WTC11 (cell line): ENCODE measurements around the gene CDPF1. TPM values are rescaled to one million over a fixed set of nuclear protein-coding genes. Genes with fewer than 3 reads are reported as not detected.

Experiments
- ATAC-seq: fragments of 200-7000 bp; cut with Tn5 transposase; 2 replicates; pipeline ENCODE4 v1.10.0; 2021; ENCODE audit warnings: mild to moderate bottlenecking, moderate library complexity
- Bru-seq: library from RNA; stranded (reverse); fragments of 400-500 nt; gene quantifications from one replicate; lab custom pipeline; 2021; lab: Mats Ljungman, UMichigan
- CTCF ChIA-PET: fragments of 300-600 bp; sonication (Branson Sonifier 250); formaldehyde crosslinking; loops from one replicate; lab custom pipeline; 2021; ENCODE audit warnings: antibody characterized with exemption; lab: Charles Lee
- POLR2A ChIA-PET: fragments of 350-600 bp; sonication (Branson Sonifier 250); formaldehyde crosslinking; loops from one replicate; lab custom pipeline; 2021; ENCODE audit warnings: antibody characterized with exemption; lab: Charles Lee
- DNase-seq: peaks from one replicate; pipeline ENCODE4 v3.0.0; 2021; ENCODE audit warnings: low spot score
- H3K27ac Mint-ChIP-seq: 2 replicates; pipeline ENCODE4 v1.8.0; 2021; ENCODE audit warnings: mixed read lengths
- H3K27me3 Mint-ChIP-seq: 2 replicates; pipeline ENCODE4 v1.8.0; 2021; ENCODE audit warnings: low read depth, mild to moderate bottlenecking, moderate library complexity, mixed read lengths
- H3K36me3 Mint-ChIP-seq: 2 replicates; pipeline ENCODE4 v1.8.0; 2021; ENCODE audit warnings: mixed read lengths
- H3K4me1 Mint-ChIP-seq: 2 replicates; pipeline ENCODE4 v1.8.0; 2022; ENCODE audit warnings: mixed read lengths
- H3K4me3 Mint-ChIP-seq: 2 replicates; pipeline ENCODE4 v1.8.0; 2021; ENCODE audit warnings: mild to moderate bottlenecking, moderate library complexity, mixed read lengths
- H3K9me3 Mint-ChIP-seq: 2 replicates; pipeline ENCODE4 v1.8.0; 2021; ENCODE audit warnings: mixed read lengths
- CBFB ChIP-seq: sonication (generic); formaldehyde crosslinking; IDR thresholded peaks from 2 replicates; pipeline ENCODE4 v1.8.1; 2022; ENCODE audit warnings: mild to moderate bottlenecking, low read depth, missing genetic modification reagents
- CREB1 ChIP-seq: sonication (generic); formaldehyde crosslinking; IDR thresholded peaks from 2 replicates; pipeline ENCODE4 v1.8.0; 2023; ENCODE audit warnings: mild to moderate bottlenecking, missing genetic modification reagents
- CREM ChIP-seq: sonication (generic); formaldehyde crosslinking; IDR thresholded peaks from 2 replicates; pipeline ENCODE4 v1.8.1; 2022; ENCODE audit warnings: mild to moderate bottlenecking, missing genetic modification reagents, moderate library complexity
- ESRRA ChIP-seq: sonication (generic); formaldehyde crosslinking; IDR thresholded peaks from 2 replicates; pipeline ENCODE4 v1.8.1; 2022; ENCODE audit warnings: mild to moderate bottlenecking, missing genetic modification reagents, borderline replicate concordance
- ETV6 ChIP-seq: sonication (generic); formaldehyde crosslinking; IDR thresholded peaks from 2 replicates; pipeline ENCODE4 v1.8.1; 2022; ENCODE audit warnings: mild to moderate bottlenecking, missing genetic modification reagents
- FOXK1 ChIP-seq: sonication (generic); formaldehyde crosslinking; IDR thresholded peaks from 2 replicates; pipeline ENCODE4 v1.8.0; 2022; ENCODE audit warnings: mild to moderate bottlenecking, moderate library complexity, missing genetic modification reagents
- HMGA2 ChIP-seq: fragments of 250-450 bp; sonication (Bioruptor Pico); IDR thresholded peaks from 2 replicates; pipeline ENCODE4 v1.4.0; 2021; ENCODE audit warnings: mild to moderate bottlenecking, moderate library complexity
- IRF2 ChIP-seq: sonication (generic); formaldehyde crosslinking; IDR thresholded peaks from 2 replicates; pipeline ENCODE4 v1.8.0; 2022; ENCODE audit warnings: low read depth, missing genetic modification reagents, borderline replicate concordance
- OVOL2 ChIP-seq: fragments of 250-450 bp; sonication (Bioruptor Pico); IDR thresholded peaks from 2 replicates; pipeline ENCODE4 v1.9.0; 2021; ENCODE audit warnings: mild to moderate bottlenecking, borderline replicate concordance
- PRRX2 ChIP-seq: fragments of 250-450 bp; sonication (Bioruptor Pico); IDR thresholded peaks from 2 replicates; pipeline ENCODE4 v1.8.0; 2021; ENCODE audit warnings: mild to moderate bottlenecking
- RELA ChIP-seq: sonication (generic); formaldehyde crosslinking; IDR thresholded peaks from 2 replicates; pipeline ENCODE4 v1.8.1; 2022; ENCODE audit warnings: missing genetic modification reagents, mild to moderate bottlenecking, borderline replicate concordance
- RORB ChIP-seq: fragments of 250-450 bp; sonication (Bioruptor Pico); IDR thresholded peaks from 2 replicates; pipeline ENCODE4 v1.9.0; 2021; ENCODE audit warnings: mild to moderate bottlenecking
- TCF7 ChIP-seq: sonication (generic); formaldehyde crosslinking; IDR thresholded peaks from 2 replicates; pipeline ENCODE4 v1.8.0; 2022; ENCODE audit warnings: mild to moderate bottlenecking, low read depth, missing genetic modification reagents, moderate library complexity
- ZBTB21 ChIP-seq: sonication (generic); formaldehyde crosslinking; IDR thresholded peaks from 2 replicates; pipeline ENCODE4 v1.8.1; 2023; ENCODE audit warnings: mild to moderate bottlenecking, missing genetic modification reagents, borderline replicate concordance
- ZNF138 ChIP-seq: sonication (generic); formaldehyde crosslinking; conservative IDR thresholded peaks from 2 replicates; pipeline ENCODE4 v1.8.1; 2022; ENCODE audit warnings: mild to moderate bottlenecking, moderate library complexity, missing genetic modification reagents
- ZNF263 ChIP-seq: sonication (generic); formaldehyde crosslinking; IDR thresholded peaks from 2 replicates; pipeline ENCODE4 v1.8.1; 2022; ENCODE audit warnings: low read depth, mild to moderate bottlenecking, moderate library complexity, missing genetic modification reagents
- ZNF317 ChIP-seq: sonication (generic); formaldehyde crosslinking; IDR thresholded peaks from 2 replicates; pipeline ENCODE4 v1.8.1; 2023; ENCODE audit warnings: low read depth, mild to moderate bottlenecking, moderate library complexity, missing genetic modification reagents, borderline replicate concordance
- ZNF396 ChIP-seq: fragments of 250-450 bp; sonication (Bioruptor Pico); IDR thresholded peaks from 2 replicates; pipeline ENCODE4 v1.8.0; 2021; ENCODE audit warnings: mild to moderate bottlenecking, moderate library complexity, borderline replicate concordance
- ZNF423 ChIP-seq: fragments of 250-450 bp; sonication (Bioruptor Pico); IDR thresholded peaks from 2 replicates; pipeline ENCODE4 v2.1.2; 2022; ENCODE audit warnings: mild to moderate bottlenecking, moderate library complexity
- long read RNA-seq, 3 experiments: library from RNA in 1 of 3; library from capped mRNA in 1 of 3; library from polyadenylated mRNA in 1 of 3; unstranded in 2 of 3; stranded (forward) in 1 of 3; transcript quantifications; one replicate each; pipeline ENCODE4 v2.0.0, GENCODE V29; 2021
- total RNA-seq: library from RNA; stranded (reverse); gene quantifications from 3 replicates; pipeline ENCODE4 v1.2.3, GENCODE V29; 2021
- TF ChIP-seq, protein P1 (sequence below): fragments of 250-450 bp; sonication (Bioruptor Pico); IDR thresholded peaks from 2 replicates; pipeline ENCODE4 v1.9.0; 2021; ENCODE audit warnings: mild to moderate bottlenecking, borderline replicate concordance
- TF ChIP-seq, protein P2 (sequence below): sonication (generic); formaldehyde crosslinking; IDR thresholded peaks from 2 replicates; pipeline ENCODE4 v1.8.1; 2022; ENCODE audit warnings: low read depth, mild to moderate bottlenecking, moderate library complexity, missing genetic modification reagents, borderline replicate concordance
- TF ChIP-seq, protein P3 (sequence below): sonication (generic); formaldehyde crosslinking; IDR thresholded peaks from 2 replicates; pipeline ENCODE4 v1.8.1; 2022; ENCODE audit warnings: low read depth, missing genetic modification reagents, borderline replicate concordance
- TF ChIP-seq, protein P4 (sequence below): sonication (generic); formaldehyde crosslinking; IDR thresholded peaks from 2 replicates; pipeline ENCODE4 v1.8.1; 2023; ENCODE audit warnings: mild to moderate bottlenecking, moderate library complexity, missing genetic modification reagents
- TF ChIP-seq, protein P5 (sequence below): sonication (generic); formaldehyde crosslinking; IDR thresholded peaks from 2 replicates; pipeline ENCODE4 v1.8.0; 2022; ENCODE audit warnings: mild to moderate bottlenecking, missing genetic modification reagents

CDPF1 gene, protein sequence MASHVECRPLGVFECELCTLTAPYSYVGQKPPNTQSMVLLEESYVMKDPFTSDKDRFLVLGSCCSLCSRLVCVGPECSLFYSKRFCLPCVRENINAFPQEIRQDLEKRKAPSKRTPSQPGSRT
- total RNA-seq (11.3 to 11.7 TPM (median 11.5 TPM) in 3 replicates), Bru-seq, nascent RNA (percentile 66 among the genes with signal in this experiment)
- long read RNA-seq, experiment 1, transcript CDPF1-206 (2 exons, 655 nt): minor isoform, 10 of 75 reads
- long read RNA-seq, experiment 1, transcript CDPF1-205 (3 exons, 498 nt): minor isoform, 5 of 75 reads
- long read RNA-seq, experiment 1, transcript CDPF1-201 (4 exons, 1,875 nt): major isoform, 20 of 75 reads
- long read RNA-seq, experiment 1, partial matches to known transcripts: 5 of 75 reads
- long read RNA-seq, experiment 1, other reads (novel, unspliced or antisense): 34 of 75 reads
- long read RNA-seq, experiment 2, partial matches to known transcripts: 2 of 12 reads
- long read RNA-seq, experiment 2, other reads (novel, unspliced or antisense): 7 of 12 reads
- long read RNA-seq, experiment 3, transcript CDPF1-205 (3 exons, 498 nt): minor isoform, 5 of 42 reads
- long read RNA-seq, experiment 3, transcript CDPF1-206 (2 exons, 655 nt): major isoform, 11 of 42 reads
- long read RNA-seq, experiment 3, transcript CDPF1-201 (4 exons, 1,875 nt): minor isoform, 10 of 42 reads
- long read RNA-seq, experiment 3, partial matches to known transcripts: 1 of 42 reads
- long read RNA-seq, experiment 3, other reads (novel, unspliced or antisense): 15 of 42 reads

DNA sequence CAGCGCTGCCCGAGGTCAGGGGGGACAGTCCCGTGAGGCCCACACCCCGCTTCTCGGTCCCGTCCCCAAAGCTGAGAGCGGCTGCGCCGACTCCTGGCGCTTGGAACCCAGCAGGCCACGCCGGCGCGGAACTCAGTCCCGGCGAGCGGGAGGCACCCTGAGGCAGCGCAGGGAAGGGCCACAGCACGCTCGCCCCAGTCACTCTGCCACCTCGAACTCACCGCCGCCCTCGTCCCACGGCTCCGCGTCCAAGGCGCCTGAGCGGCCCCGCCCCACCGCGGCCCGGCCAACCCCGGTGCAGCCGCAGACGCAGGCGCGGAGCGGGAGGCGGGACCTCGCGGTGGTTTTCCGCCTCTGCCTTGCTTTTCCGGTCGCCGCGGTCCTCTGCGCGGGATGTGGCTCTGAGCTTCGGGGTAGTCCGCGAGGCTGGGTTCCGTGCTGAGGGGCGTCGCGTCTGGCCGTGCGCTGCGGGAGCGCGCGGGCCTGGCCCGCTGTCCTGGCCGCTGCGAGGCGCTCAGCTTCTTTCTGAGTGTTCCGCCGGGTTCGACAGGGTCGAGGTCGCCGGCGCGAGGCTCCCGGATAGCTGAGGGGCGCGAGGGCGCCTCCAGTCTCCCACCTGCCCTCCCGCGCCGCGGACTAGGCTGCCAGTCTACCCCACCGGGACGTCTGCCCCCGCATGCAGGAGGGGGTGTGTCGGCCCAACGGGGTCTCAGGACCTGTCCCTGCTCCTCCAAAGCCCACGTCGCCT lies at the start of gene CDPF1:
Gene CDPF1 (minus strand): TSS at position 259 of the 748 bp plus-strand sequence. CDS start 2,009 bp downstream, outside the sequence.
- Mint-ChIP-seq H3K4me1 (peaks cover 13% of the 10 kb centered on the region), H3K36me3 (no peaks in the 10 kb centered on the region), H3K27me3 (peaks cover 9% of the 10 kb centered on the region), H3K4me3 (peak within 1 kb of the TSS; percentile 71), H3K9me3 (no peaks in the 10 kb centered on the region), H3K27ac (no peak within 1 kb of the TSS)
- POLR2A ChIA-PET: interaction anchor here (1.4 kb wide), 1 partner anchor 13 kb away, joined by 4 read pairs; the partner anchor contains the start of gene PKDREJ
- ATAC-seq: peak; percentile 89
- DNase-seq: peak; percentile 85
- CTCF ChIA-PET: interaction anchor here (0.6 to 3.6 kb wide), 7 partner anchors 12 to 244 kb away, joined by 3 to 25 read pairs (median 6); partner anchors contain the start of genes GTSE1, PKDREJ and TTC38
- peak; percentile 76; the same call in 1 of the 2 replicates for TF ChIP-seq CBFB (CRISPR knock-in tag)
- TF ChIP-seq PRRX2: no peak
- TF ChIP-seq IRF2: no peak
- TF ChIP-seq RELA: peak; percentile 84
- TF ChIP-seq, protein P1, sequence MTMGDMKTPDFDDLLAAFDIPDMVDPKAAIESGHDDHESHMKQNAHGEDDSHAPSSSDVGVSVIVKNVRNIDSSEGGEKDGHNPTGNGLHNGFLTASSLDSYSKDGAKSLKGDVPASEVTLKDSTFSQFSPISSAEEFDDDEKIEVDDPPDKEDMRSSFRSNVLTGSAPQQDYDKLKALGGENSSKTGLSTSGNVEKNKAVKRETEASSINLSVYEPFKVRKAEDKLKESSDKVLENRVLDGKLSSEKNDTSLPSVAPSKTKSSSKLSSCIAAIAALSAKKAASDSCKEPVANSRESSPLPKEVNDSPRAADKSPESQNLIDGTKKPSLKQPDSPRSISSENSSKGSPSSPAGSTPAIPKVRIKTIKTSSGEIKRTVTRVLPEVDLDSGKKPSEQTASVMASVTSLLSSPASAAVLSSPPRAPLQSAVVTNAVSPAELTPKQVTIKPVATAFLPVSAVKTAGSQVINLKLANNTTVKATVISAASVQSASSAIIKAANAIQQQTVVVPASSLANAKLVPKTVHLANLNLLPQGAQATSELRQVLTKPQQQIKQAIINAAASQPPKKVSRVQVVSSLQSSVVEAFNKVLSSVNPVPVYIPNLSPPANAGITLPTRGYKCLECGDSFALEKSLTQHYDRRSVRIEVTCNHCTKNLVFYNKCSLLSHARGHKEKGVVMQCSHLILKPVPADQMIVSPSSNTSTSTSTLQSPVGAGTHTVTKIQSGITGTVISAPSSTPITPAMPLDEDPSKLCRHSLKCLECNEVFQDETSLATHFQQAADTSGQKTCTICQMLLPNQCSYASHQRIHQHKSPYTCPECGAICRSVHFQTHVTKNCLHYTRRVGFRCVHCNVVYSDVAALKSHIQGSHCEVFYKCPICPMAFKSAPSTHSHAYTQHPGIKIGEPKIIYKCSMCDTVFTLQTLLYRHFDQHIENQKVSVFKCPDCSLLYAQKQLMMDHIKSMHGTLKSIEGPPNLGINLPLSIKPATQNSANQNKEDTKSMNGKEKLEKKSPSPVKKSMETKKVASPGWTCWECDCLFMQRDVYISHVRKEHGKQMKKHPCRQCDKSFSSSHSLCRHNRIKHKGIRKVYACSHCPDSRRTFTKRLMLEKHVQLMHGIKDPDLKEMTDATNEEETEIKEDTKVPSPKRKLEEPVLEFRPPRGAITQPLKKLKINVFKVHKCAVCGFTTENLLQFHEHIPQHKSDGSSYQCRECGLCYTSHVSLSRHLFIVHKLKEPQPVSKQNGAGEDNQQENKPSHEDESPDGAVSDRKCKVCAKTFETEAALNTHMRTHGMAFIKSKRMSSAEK: no peak
- peak; percentile 92 for TF ChIP-seq FOXK1
- TF ChIP-seq ZNF263: 0 out of 2 replicates have a peak, but pooled peaks have one; percentile 70
- no peak for TF ChIP-seq HMGA2 (CRISPR knock-in tag)
- TF ChIP-seq CREB1: no peak; the same call in 1 of the 2 replicates
- TF ChIP-seq ETV6: peak; percentile 96
- no peak for TF ChIP-seq OVOL2 (CRISPR knock-in tag)
- peak; percentile 82; the same call in 1 of the 2 replicates for TF ChIP-seq ZNF138 (CRISPR knock-in tag)
- TF ChIP-seq, protein P2, sequence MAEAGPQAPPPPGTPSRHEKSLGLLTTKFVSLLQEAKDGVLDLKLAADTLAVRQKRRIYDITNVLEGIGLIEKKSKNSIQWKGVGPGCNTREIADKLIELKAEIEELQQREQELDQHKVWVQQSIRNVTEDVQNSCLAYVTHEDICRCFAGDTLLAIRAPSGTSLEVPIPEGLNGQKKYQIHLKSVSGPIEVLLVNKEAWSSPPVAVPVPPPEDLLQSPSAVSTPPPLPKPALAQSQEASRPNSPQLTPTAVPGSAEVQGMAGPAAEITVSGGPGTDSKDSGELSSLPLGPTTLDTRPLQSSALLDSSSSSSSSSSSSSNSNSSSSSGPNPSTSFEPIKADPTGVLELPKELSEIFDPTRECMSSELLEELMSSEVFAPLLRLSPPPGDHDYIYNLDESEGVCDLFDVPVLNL (CRISPR knock-in tag): peak; percentile 92; the same call in 1 of the 2 replicates
- no peak for TF ChIP-seq RORB (CRISPR knock-in tag)
- TF ChIP-seq, protein P3, sequence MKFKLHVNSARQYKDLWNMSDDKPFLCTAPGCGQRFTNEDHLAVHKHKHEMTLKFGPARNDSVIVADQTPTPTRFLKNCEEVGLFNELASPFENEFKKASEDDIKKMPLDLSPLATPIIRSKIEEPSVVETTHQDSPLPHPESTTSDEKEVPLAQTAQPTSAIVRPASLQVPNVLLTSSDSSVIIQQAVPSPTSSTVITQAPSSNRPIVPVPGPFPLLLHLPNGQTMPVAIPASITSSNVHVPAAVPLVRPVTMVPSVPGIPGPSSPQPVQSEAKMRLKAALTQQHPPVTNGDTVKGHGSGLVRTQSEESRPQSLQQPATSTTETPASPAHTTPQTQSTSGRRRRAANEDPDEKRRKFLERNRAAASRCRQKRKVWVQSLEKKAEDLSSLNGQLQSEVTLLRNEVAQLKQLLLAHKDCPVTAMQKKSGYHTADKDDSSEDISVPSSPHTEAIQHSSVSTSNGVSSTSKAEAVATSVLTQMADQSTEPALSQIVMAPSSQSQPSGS: peak; percentile 81
- no peak for TF ChIP-seq ZNF396 (CRISPR knock-in tag)
- TF ChIP-seq TCF7 (CRISPR knock-in tag): 0 out of 2 replicates have a peak, but pooled peaks have one; percentile 89
- peak; percentile 90 for TF ChIP-seq ESRRA (CRISPR knock-in tag)
- no peak for TF ChIP-seq CREM (CRISPR knock-in tag)
- peak; percentile 82 for TF ChIP-seq ZBTB21 (CRISPR knock-in tag)
- TF ChIP-seq, protein P4, sequence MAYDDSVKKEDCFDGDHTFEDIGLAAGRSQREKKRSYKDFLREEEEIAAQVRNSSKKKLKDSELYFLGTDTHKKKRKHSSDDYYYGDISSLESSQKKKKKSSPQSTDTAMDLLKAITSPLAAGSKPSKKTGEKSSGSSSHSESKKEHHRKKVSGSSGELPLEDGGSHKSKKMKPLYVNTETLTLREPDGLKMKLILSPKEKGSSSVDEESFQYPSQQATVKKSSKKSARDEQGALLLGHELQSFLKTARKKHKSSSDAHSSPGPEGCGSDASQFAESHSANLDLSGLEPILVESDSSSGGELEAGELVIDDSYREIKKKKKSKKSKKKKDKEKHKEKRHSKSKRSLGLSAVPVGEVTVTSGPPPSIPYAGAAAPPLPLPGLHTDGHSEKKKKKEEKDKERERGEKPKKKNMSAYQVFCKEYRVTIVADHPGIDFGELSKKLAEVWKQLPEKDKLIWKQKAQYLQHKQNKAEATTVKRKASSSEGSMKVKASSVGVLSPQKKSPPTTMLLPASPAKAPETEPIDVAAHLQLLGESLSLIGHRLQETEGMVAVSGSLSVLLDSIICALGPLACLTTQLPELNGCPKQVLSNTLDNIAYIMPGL (CRISPR knock-in tag): peak; percentile 68
- TF ChIP-seq, protein P5, sequence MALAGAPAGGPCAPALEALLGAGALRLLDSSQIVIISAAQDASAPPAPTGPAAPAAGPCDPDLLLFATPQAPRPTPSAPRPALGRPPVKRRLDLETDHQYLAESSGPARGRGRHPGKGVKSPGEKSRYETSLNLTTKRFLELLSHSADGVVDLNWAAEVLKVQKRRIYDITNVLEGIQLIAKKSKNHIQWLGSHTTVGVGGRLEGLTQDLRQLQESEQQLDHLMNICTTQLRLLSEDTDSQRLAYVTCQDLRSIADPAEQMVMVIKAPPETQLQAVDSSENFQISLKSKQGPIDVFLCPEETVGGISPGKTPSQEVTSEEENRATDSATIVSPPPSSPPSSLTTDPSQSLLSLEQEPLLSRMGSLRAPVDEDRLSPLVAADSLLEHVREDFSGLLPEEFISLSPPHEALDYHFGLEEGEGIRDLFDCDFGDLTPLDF (CRISPR knock-in tag): no peak; the same call in none of the 2 replicates
- TF ChIP-seq ZNF423 (CRISPR knock-in tag): no peak
- TF ChIP-seq ZNF317 (CRISPR knock-in tag): peak; percentile 70
